Measurements from ENCODE around the gene DNAH7. TPM values are rescaled to one million over a fixed set of nuclear protein-coding genes. Genes with fewer than 3 reads are reported as not detected.

DNAH7 gene
- total RNA-seq, 1 experiment from 2014 or later: 0.14 TPM

DNA sequence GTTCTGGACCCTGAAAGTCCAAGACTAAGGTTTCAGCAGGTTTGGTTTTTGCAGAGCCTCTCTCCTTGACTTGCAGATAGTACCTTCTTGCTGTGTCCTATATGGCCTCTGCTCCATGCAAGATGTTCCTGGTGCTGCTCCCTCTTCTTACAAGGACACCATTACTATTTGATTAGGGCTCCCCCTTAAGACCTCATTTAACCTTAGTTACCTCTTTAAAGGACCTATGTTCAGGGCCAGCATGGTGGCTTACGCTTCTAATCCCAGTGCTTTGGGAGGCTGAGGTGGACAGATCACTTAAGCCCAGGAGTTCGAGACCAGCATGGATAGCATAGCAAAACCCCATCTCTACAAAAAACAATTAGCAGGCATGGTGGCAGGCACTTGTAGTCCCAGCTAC, 232.6 kb downstream of the DNAH7 start:
- in situ Hi-C loops (cut with HindIII; ENCODE audit: low pct_unique_long_range_greater_than_20kb, low sequenced_read_pairs): no loop called here
- DNase-seq (ENCODE audit: low read depth): no peak

DNA sequence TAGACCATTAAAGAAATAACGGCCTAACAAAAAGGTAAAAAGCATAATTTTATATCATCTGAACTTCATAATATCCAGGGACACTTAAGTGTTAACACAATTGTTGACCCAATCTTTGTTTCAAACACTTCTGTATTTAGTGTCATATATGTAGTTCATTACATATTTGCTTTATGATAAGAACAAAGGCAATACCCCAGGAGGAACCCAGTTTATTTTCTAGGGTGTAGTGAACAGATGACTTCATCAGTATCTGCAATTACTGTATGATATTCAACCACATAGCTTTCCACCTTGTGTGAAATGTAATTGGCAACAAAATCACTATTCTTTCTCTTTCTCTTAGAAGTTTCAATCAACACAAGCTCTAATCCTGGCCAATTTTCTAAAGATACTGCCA, 233.8 kb downstream of the DNAH7 start:
- in situ Hi-C loops (cut with HindIII; ENCODE audit: low pct_unique_long_range_greater_than_20kb, low sequenced_read_pairs): no loop called here
- no peak for DNase-seq (ENCODE audit: low read depth)

DNA sequence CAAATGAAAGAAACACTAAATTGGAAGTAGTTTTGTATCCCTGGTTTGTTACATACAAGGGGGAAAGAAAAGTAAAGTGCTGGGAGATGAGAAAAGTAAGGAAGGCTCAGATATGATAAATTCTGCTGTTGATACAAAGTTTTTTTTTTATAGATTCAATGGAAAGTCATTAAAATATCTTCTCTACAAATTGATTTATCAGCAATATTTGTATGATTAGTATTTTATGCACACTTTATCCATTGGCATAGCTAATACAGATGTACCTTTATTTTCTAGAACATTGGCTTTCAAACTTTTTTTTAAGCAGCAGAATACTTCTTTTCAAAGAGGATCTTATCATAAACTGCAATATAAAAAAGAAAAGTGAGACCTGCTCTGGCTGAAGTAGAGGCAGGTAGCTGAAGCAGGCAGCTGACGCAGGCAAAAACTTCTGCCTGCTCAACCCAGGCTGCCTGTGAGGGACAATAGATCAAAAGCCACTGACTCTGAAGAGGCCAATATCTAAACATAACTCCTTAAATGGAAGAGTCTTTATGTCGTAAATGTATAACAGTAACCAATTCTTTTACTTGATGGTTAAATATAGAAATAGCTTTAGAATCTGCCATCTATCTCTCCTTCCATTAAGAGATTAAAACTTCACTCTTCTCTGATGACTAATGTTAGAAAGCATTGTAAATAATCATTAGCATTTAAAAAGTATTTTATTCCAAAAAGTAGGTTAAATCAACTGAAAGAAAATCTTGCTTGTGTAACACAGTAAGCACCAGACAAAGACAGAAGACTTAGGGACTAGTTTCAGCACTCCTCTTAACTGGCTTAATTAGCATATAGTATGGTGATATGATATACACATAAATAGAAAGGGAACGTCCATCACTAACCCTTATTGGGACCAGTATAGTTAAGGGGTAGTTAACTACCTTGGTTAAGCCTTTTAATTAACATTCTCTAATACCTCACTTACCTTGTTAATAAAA, 237.4 kb downstream of the DNAH7 start:
- in situ Hi-C loops (cut with HindIII; ENCODE audit: low pct_unique_long_range_greater_than_20kb, low sequenced_read_pairs): no loop called here
- DNase-seq (ENCODE audit: low read depth): no peak

DNA sequence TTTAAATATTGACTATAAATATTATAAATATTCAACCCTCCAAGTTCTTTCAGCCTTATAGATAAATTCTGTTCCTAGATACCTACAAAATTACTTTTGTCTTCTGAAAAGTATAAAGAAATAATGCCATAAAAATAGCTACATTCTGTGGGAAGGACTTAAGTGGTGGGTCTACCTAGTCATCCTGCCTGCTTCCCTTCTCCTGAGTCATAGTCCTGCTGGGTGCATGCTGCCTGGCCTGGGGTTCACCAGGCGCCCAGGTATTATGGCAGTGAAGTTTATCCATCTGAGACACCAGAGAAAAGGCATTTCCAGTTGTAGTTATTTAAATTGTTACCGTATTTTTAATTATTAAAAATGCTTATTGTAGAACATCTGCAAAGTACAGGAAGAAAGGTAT, 244.2 kb downstream of the DNAH7 start:
- in situ Hi-C loops (cut with HindIII; ENCODE audit: low pct_unique_long_range_greater_than_20kb, low sequenced_read_pairs): no loop called here
- no peak for DNase-seq (ENCODE audit: low read depth)

DNA sequence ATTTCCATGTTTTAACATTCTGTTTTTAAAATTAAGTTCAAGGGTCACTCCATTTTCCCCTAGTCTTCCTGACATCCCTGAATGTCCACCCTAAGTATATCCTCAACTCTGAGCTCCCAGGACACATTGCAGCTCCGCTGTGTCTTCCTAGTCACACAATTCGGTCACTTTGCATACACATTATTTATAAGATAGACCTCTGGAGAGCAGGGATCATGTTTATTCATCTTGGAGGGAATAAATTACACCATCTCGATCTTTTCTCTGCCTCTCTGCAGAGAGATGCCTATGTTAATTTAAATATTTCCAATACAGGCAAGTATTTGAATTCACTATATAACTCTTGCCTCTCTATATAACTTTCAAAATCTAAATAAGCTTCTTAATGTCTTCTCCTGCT, 245.4 kb downstream of the DNAH7 start:
- in situ Hi-C loops (cut with HindIII; ENCODE audit: low pct_unique_long_range_greater_than_20kb, low sequenced_read_pairs): no loop called here
- no peak for DNase-seq (ENCODE audit: low read depth)

DNA sequence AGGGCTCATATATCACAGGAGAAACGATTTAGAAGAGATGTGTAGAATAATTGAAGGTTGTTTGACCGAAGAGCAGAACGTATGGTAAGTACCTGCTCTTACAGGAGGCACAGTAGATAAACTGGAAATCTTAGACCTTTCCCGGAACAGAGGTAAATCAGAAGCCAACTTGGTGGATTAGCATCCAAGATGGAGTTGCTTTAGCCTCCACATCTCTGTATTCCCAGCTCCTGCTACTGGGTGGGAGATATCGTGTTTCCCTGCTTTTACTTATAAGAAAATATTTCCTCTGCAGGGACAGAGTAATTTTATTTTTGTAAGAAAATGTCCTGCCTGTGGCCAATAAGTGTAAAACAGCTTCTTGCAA, 247.1 kb downstream of the DNAH7 start:
- DNase-seq (ENCODE audit: low read depth): no peak
- in situ Hi-C loops (cut with HindIII; ENCODE audit: low pct_unique_long_range_greater_than_20kb, low sequenced_read_pairs): no loop called here

DNA sequence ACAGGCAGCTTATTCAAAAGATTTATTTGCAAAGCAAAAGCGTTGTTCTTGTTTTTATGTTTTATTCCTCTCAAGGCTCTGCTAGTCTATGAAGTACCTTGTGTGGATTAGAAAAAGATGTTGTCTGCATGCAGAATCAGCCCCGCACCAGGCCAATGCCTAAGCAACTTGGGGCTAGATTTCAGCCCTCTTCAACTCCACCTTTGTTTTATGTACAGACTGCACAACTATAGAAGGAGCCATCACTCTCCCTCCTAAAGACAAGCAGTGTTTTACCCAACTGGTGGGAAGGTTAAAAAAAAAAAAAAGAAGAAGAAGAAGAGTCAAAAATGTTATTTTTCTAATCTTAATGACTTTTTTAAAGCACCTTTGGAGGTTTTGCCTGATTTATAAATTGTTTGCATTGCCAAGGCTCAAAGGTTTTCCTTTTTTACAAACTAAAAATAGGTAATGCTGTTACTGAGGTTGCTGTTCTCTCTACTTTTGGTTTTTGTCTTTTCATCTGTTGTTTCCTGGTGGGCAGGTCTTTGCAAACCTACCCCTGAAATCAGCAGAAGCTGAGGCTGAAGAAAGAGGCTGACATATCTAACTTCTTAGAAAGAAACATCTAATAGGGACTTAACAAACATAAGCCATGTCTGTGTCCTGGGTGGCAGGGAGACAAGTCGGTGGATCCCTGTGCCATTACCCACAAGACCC, 247.6 kb downstream of the DNAH7 start:
- in situ Hi-C loops (cut with HindIII; ENCODE audit: low pct_unique_long_range_greater_than_20kb, low sequenced_read_pairs): no loop called here

DNA sequence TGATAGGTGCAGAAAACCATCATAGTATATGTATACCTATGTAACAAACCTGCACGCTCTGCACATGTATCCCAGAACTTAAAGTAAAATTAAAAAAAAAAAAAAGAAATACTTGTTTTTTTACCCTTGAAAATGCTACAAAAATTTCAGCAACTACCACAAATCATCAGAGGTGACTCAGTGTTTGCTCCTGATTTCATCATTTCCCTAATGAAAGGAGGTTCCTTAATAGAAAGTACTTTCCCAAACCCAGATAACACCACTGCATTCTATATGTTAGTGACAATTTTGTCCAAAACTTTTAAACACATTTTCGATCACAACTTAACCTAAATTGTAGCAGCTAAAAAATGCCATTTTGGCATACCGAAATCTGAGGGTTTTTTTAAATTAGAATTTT, 248.3 kb downstream of the DNAH7 start:
- in situ Hi-C loops (cut with HindIII; ENCODE audit: low pct_unique_long_range_greater_than_20kb, low sequenced_read_pairs): no loop called here
- no peak for DNase-seq (ENCODE audit: low read depth)

More for the DNA sequence above, 247.6 kb downstream of the DNAH7 start:
- no peak for DNase-seq (ENCODE audit: low read depth)

DNA sequence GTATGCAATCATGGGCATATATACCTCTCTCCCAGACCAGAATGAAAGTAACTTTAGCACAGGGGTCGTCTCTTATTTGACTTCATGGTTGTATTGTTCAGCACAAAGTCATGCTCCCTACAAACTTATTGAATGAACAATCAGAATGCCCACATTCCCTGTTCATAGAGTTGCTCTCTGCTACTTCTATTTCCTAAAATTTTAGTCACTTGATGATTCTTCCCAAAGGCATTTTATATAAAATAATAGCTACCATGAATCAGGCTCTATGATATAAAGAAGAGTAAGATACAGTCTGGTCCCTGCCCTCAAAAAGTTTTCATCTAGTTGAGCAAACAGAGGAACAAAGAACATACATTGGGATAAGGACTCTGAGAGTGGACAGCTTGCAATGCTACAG, 249.4 kb downstream of the DNAH7 start:
- DNase-seq (ENCODE audit: low read depth): no peak

DNA sequence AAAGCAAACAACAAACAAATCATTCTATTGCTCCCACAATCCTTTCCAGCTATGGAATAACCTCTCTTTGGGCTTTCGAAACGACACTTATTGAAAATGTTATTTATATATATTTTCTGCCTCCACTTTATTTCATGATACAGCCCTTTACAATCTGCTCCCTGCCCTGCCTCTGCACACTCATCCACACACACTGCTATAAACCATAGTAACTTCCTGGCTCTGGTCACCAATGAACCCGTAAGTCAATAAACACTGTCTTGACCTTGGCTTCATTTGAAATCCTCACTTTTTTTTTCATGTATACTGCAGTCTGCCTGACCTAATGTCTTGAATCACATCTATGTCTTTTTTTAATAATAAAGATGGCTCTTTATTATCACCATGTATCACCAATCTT, 250.1 kb downstream of the DNAH7 start:
- in situ Hi-C loops (cut with HindIII; ENCODE audit: low pct_unique_long_range_greater_than_20kb, low sequenced_read_pairs): no loop called here
- DNase-seq (ENCODE audit: low read depth): no peak

More for the DNA sequence above, 249.4 kb downstream of the DNAH7 start:
- in situ Hi-C loops (cut with HindIII; ENCODE audit: low pct_unique_long_range_greater_than_20kb, low sequenced_read_pairs): no loop called here

DNA sequence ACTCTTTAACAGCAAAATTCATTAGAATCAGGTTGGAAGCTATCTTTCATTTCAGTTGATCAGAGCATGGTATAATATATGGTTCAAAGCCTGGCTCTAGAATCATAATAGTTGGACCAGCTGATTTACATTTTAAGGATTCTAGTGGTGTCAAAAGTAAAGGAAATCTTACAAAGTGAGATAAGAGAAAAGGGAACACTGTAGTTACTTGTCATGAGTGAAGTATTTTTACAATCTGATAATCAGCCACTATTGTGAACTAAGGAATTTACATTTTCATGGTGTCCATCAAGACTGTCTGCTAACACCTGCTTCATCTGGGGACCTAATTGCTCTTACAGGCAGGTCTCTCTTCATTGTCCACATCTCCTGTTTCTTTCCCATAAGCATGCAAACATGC, 250.5 kb downstream of the DNAH7 start:
- in situ Hi-C loops (cut with HindIII; ENCODE audit: low pct_unique_long_range_greater_than_20kb, low sequenced_read_pairs): no loop called here

DNA sequence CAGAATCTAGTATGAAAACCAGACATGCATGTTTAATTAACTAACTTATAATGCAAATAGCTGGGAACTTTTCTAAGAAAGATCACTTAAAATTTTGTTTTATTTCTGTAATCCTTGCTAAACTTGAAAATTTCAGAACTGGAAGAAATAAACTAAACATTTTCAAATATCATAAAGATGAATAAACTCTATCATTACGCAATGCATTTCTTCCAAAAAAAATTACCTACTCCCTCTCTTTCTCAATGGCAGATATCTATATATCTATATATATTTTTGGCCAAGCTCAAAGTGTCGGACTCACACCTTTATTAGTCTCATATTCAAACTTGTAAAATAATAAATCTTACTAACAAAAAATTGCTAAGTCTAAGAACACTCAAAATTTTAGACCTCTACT, 253.6 kb downstream of the DNAH7 start:
- DNase-seq (ENCODE audit: low read depth): no peak
- in situ Hi-C loops (cut with HindIII; ENCODE audit: low pct_unique_long_range_greater_than_20kb, low sequenced_read_pairs): no loop called here

More for the DNA sequence above, 250.5 kb downstream of the DNAH7 start:
- no peak for DNase-seq (ENCODE audit: low read depth)

DNA sequence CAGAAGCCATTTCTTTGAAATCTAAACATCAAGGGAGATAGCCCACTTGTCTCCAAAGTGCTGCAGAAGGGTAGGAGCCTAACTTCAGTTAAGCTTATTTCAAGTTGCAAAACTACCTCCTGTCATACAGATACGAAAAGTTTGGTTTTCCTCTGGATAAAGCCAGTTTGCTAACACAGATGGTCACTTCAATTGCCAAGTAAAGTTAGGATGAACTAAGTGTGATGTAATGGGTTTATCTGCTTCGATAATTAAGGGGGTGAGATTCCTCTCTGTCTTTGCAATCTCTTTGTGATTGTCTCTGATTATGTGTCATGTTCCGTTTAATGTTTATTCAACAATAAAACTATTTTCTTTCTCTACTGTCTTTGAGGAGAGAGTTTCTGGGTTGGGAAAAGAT, 255.2 kb downstream of the DNAH7 start:
- no peak for DNase-seq (ENCODE audit: low read depth)
- in situ Hi-C loops (cut with HindIII; ENCODE audit: low pct_unique_long_range_greater_than_20kb, low sequenced_read_pairs): no loop called here

DNA sequence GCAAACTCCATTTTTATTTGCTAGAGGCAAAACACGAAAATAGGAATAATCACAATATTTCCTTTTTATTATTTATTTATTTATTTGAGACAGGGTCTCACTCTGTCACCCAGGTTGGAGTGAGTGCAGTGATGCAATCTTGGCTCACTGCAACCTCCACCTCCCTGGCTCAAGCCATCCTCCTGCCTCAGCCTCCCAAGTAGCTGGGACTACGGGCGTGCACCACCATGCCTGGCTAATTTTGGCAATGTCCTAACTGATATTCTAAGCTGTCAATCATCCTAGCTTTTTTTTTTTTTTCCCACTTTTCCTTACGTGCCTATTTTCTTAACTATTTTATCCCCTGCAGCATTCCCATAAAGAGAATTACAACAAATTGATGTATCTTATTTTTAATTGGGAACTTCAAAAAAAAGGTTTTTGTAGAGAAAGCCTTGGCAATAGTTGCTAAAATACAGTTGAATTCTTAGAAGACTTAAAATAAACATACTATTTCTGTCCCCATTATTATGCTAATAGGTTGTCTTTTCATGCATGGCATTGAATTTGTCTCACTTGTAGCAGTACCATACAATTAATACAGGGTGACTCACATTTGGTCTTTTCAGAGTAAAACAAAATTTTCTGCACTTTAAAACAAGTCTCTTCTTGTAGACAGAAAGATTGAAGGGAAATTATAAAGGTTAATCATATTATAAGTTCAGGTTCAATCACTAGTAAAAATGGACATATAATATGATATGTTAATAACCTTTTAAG, 258.1 kb downstream of the DNAH7 start:
- no peak for DNase-seq (ENCODE audit: low read depth)
- in situ Hi-C loops (cut with HindIII; ENCODE audit: low pct_unique_long_range_greater_than_20kb, low sequenced_read_pairs): no loop called here

DNA sequence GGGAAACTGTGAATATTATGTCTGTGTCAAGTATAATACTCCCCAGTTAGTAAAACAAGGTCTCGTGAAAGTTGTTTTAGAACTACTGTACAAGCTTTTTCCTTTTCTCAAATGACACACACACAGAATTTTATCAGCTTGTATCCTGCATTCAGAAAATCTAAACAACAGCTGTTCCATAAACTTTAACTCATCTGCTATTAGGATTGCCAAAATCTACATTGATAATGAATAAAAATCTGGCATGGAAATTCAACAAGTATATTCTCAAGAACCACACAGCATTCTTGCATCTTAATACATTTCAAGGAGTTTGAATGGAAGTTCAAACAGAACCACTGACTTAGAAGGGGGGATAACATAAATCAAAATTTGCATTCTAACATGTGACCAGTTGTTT, 260.4 kb downstream of the DNAH7 start:
- in situ Hi-C loops (cut with HindIII; ENCODE audit: low pct_unique_long_range_greater_than_20kb, low sequenced_read_pairs): no loop called here
- no peak for DNase-seq (ENCODE audit: low read depth)

DNA sequence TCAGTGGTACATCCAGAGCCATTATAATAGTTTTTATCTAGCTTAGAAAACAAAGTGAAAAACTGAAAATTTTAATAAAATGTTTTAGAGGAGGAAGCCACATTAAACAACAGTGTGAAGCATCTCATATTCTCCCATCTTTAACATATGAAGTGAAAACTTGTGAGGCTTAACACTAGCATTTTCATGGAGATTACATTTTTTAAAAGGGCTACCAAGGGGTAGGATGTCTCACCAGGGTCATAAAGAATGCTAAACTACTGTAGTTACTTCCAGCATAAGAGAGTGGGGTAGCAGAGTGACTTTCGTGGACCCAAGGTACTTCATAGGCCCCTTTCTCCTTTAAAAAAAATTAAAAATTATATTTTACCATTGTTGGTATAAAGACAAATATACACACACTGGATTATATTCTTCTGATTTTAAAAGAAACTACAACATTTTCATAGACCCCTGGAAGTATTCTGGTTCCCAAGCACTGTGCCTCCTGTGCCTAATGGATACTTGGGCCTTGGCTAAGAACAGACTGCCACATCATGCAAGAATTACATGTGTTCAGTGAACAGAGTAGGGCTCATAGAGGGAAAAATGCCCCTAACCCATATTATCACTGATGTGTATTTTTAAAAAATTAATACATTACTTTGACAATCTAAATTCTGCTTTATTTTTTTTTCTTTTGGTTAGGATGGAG, 263.2 kb downstream of the DNAH7 start:
- in situ Hi-C loops (cut with HindIII; ENCODE audit: low pct_unique_long_range_greater_than_20kb, low sequenced_read_pairs): no loop called here
- no peak for DNase-seq (ENCODE audit: low read depth)

DNA sequence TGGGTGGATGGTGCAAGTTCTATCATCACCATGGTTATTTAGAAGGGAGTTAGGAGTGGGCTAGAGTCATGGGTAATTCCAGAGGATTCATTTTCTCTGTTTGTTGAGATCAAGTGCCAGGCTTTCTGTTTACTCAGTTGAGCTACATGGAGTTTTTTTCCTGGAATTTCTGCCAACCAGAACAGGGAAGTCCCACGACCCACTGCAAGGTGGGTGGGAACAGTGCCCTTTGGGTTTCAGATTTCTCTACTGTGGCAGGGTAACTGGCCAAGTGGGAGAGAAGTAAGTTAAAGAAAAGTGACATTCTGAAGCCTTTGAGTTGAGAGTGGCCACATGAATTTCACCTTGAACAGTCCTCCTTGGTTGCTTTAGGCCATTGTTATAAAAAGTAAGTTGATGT, 272.8 kb downstream of the DNAH7 start:
- DNase-seq (ENCODE audit: low read depth): no peak
- in situ Hi-C loops (cut with HindIII; ENCODE audit: low pct_unique_long_range_greater_than_20kb, low sequenced_read_pairs): no loop called here

DNA sequence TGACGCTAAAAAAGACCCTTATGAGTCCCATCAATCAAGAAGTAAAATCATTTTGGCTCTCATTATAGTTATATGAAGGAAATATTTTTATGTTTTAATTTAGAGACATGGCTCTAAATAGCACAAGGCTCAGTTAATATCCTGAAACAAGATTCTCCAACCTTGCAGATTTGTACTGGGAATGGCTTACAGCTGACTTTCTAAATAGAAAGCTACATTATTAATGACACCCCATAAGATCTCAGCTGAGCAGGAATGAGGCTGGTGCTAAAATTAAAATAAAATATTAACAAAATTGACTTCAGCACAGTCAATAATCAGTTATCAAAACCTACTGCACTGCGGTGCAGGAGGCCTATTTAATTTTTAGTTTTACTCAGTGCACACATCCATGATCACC, 274.8 kb downstream of the DNAH7 start:
- DNase-seq (ENCODE audit: low read depth): no peak
- in situ Hi-C loops (cut with HindIII; ENCODE audit: low pct_unique_long_range_greater_than_20kb, low sequenced_read_pairs): no loop called here

Measured in Caki2 (cell line).